GM23248 (cell line): Measurements from ENCODE around the gene DDN. TPM values are rescaled to one million over a fixed set of nuclear protein-coding genes. Genes with fewer than 3 reads are reported as not detected.

Experiments
- DNase-seq: peaks from one replicate; pipeline ENCODE4 v3.0.0-alpha.2; 2015
- H2AFZ ChIP-seq: fragments of 200-600 bp; sonication (generic); 2 replicates; pipeline ENCODE4 v1.6.1; 2016; ENCODE audit warnings: antibody characterized with exemption
- H3F3A ChIP-seq: fragments of 200-600 bp; sonication (generic); 2 replicates; pipeline ENCODE4 v1.6.1; 2016; ENCODE audit warnings: mild to moderate bottlenecking, antibody characterized with exemption, mixed run types; ENCODE audit not compliant: insufficient read depth
- H3K27ac ChIP-seq: fragments of 200-600 bp; sonication (generic); 2 replicates; pipeline ENCODE4 v1.5.1; 2016; ENCODE audit warnings: mild to moderate bottlenecking
- H3K27me3 ChIP-seq: fragments of 200-600 bp; sonication (generic); replicated peaks from 2 replicates; pipeline ENCODE4 v1.6.1; 2016; ENCODE audit warnings: mild to moderate bottlenecking; ENCODE audit not compliant: insufficient read depth
- H3K36me3 ChIP-seq: fragments of 200-600 bp; sonication (generic); 2 replicates; pipeline ENCODE4 v1.6.1; 2016; ENCODE audit warnings: low read depth, mild to moderate bottlenecking
- H3K4me1 ChIP-seq: fragments of 200-600 bp; sonication (generic); 2 replicates; pipeline ENCODE4 v1.6.1; 2016; ENCODE audit warnings: mild to moderate bottlenecking; ENCODE audit not compliant: insufficient read depth
- H3K4me2 ChIP-seq: fragments of 200-600 bp; sonication (generic); one replicate; pipeline ENCODE4 v1.6.1; 2016; ENCODE audit warnings: mild to moderate bottlenecking; ENCODE audit not compliant: unreplicated experiment
- H3K4me3 ChIP-seq: fragments of 200-600 bp; sonication (generic); 2 replicates; pipeline ENCODE4 v1.5.1; 2016; ENCODE audit warnings: mild to moderate bottlenecking
- H3K79me2 ChIP-seq: fragments of 200-600 bp; sonication (generic); 2 replicates; pipeline ENCODE4 v1.6.1; 2016; ENCODE audit warnings: mild to moderate bottlenecking; ENCODE audit not compliant: insufficient read depth
- H3K9ac ChIP-seq: fragments of 200-600 bp; sonication (generic); 2 replicates; pipeline ENCODE4 v1.6.1; 2016; ENCODE audit warnings: mild to moderate bottlenecking
- H3K9me2 ChIP-seq: fragments of 200-600 bp; sonication (generic); 2 replicates; pipeline ENCODE4 v1.6.1; 2016; ENCODE audit warnings: mixed run types, mild to moderate bottlenecking, moderate library complexity; ENCODE audit not compliant: insufficient read depth
- H3K9me3 ChIP-seq: fragments of 200-600 bp; sonication (generic); one replicate; pipeline ENCODE4 v1.6.1; 2017; ENCODE audit warnings: low read depth
- H4K20me1 ChIP-seq: fragments of 200-600 bp; sonication (generic); 2 replicates; pipeline ENCODE4 v1.6.0; 2016; ENCODE audit not compliant: insufficient read depth
- EZH2 ChIP-seq: fragments of 200-600 bp; sonication (generic); IDR thresholded peaks from 2 replicates; pipeline ENCODE4 v1.6.1; 2018; ENCODE audit warnings: antibody characterized with exemption, mild to moderate bottlenecking; ENCODE audit not compliant: insufficient read depth, poor library complexity, severe bottlenecking
- EZH2phosphoT487 ChIP-seq: fragments of 200-600 bp; sonication (generic); IDR thresholded peaks from 2 replicates; pipeline ENCODE4 v1.6.1; 2018; ENCODE audit warnings: antibody characterized with exemption, moderate library complexity, mild to moderate bottlenecking, low read depth; ENCODE audit not compliant: insufficient read depth
- WGBS, 2 experiments: methylation state at CpG; one replicate each; pipeline ENCODE4 v1.1.6; 2015 to 2017; ENCODE audit warnings: low lambda C conversion rate in 2 of 2, low coverage in 1 of 2; ENCODE audit errors: missing lambda C conversion rate in 2 of 2; 5-methylcytosine and 5-hydroxymethylcytosine counted together
- in situ Hi-C: fragments of 300-500 bp; cut with MboI; formaldehyde crosslinking; loops from 2 replicates; pipeline ENCODE4 v1.15.0; 2020
- polyA plus RNA-seq: library from polyadenylated mRNA; unstranded; fragments of >200 nt; fragmentation: Nextera tagmentation; extraction: Ambion mirVana; gene quantifications from 2 replicates; pipeline ENCODE4 v1.2.1, GENCODE V29; 2016
- total RNA-seq: library from RNA; depleted of rRNA; stranded (reverse); fragments of >200 nt; shearing (Covaris generic); gene quantifications from 2 replicates; pipeline ENCODE4 v1.2.3, GENCODE V29; 2014

DDN gene
- total and polyA plus RNA-seq, 2 experiments from 2014 or later: not detected

GRCh38 chr12:49022558-49023178 lies 23.5 kb upstream of the DDN start:
- H3K4me1 ChIP-seq: peaks cover 8% of the 10 kb centered on the region
- no peaks in the 10 kb centered on the region for H3K27me3 ChIP-seq
- H3K36me3 ChIP-seq: peaks cover 29% of the 10 kb centered on the region
- no peaks in the 10 kb centered on the region for H3K9me3 ChIP-seq
- no peak overlapping the region for H3K4me3 ChIP-seq
- in situ Hi-C loops: no loop called here
- no peak for TF ChIP-seq EZH2phosphoT487
- no peak for TF ChIP-seq EZH2
- H3K27ac ChIP-seq: no peak overlapping the region
- H3K9me2 ChIP-seq: no peaks in the 10 kb centered on the region
- no peak overlapping the region for H3K9ac ChIP-seq
- H3K79me2 ChIP-seq: peaks cover 4% of the 10 kb centered on the region; the same call in 1 of the 2 replicates
- H2AFZ ChIP-seq: no peak overlapping the region
- DNase-seq: peak; percentile 5
- WGBS, 2 experiments: 89 to 91% methylated on average over 15 of the region's 15 CpGs
- no peaks in the 10 kb centered on the region for H4K20me1 ChIP-seq
- no peak overlapping the region for H3K4me2 ChIP-seq
- H3F3A ChIP-seq: peaks cover 26% of the 10 kb centered on the region; the same call in 1 of the 2 replicates

- H3K9ac ChIP-seq: no peak overlapping the region
- H3K4me2 ChIP-seq: no peak overlapping the region
- no peak overlapping the region for H2AFZ ChIP-seq
- peaks cover 16% of the 10 kb centered on the region for H3K79me2 ChIP-seq
- no peaks in the 10 kb centered on the region for H4K20me1 ChIP-seq
- no peak overlapping the region for H3K27ac ChIP-seq
- TF ChIP-seq EZH2phosphoT487 (no peak), EZH2 (no peak)
- H3K9me2 ChIP-seq: no peaks in the 10 kb centered on the region
- no peaks in the 10 kb centered on the region for H3K9me3 ChIP-seq
- peaks cover 13% of the 10 kb centered on the region for H3K4me1 ChIP-seq
- H3K36me3 ChIP-seq: peaks cover 26% of the 10 kb centered on the region
- 80 to 88% methylated on average over 9 to 11 of the region's 11 CpGs for WGBS, 2 experiments
- no peaks in the 10 kb centered on the region for H3K27me3 ChIP-seq
- peaks cover 26% of the 10 kb centered on the region; the same call in 1 of the 2 replicates for H3F3A ChIP-seq
- no peak for DNase-seq
- in situ Hi-C loops: no loop called here
- H3K4me3 ChIP-seq: no peak overlapping the region
Observed at GRCh38 chr12:49021292-49021915, 22.2 kb upstream of the DDN start.

GRCh38 chr12:49020441-49020840 lies 21.3 kb upstream of the DDN start:
- no peaks in the 10 kb centered on the region for H3K9me2 ChIP-seq
- H3F3A ChIP-seq: peaks cover 26% of the 10 kb centered on the region; the same call in 1 of the 2 replicates
- no peak overlapping the region for H3K4me3 ChIP-seq
- H3K27ac ChIP-seq: no peak overlapping the region
- TF ChIP-seq EZH2 (no peak), EZH2phosphoT487 (no peak)
- no peak overlapping the region for H3K9ac ChIP-seq
- no peaks in the 10 kb centered on the region for H3K27me3 ChIP-seq
- H3K9me3 ChIP-seq: no peaks in the 10 kb centered on the region
- no peak overlapping the region for H3K4me2 ChIP-seq
- in situ Hi-C loops: no loop called here
- H3K36me3 ChIP-seq: peaks cover 21% of the 10 kb centered on the region
- no peaks in the 10 kb centered on the region for H4K20me1 ChIP-seq
- 75 to 84% methylated on average over 4 to 6 of the region's 6 CpGs for WGBS, 2 experiments
- peaks cover 26% of the 10 kb centered on the region for H3K79me2 ChIP-seq
- peaks cover 13% of the 10 kb centered on the region for H3K4me1 ChIP-seq
- no peak for DNase-seq
- H2AFZ ChIP-seq: no peak overlapping the region

GRCh38 chr12:49019443-49020324 lies 20.5 kb upstream of the DDN start:
- Histone ChIP-seq H3K27ac (peak overlapping the region; percentile 99), H3K4me3 (peak overlapping the region; percentile 88), H3K27me3 (no peaks in the 10 kb centered on the region), H3K36me3 (peaks cover 14% of the 10 kb centered on the region), H3K9me3 (no peaks in the 10 kb centered on the region), H3K79me2 (peaks cover 33% of the 10 kb centered on the region), H3F3A (peaks cover 26% of the 10 kb centered on the region; the same call in 1 of the 2 replicates), H3K4me2 (peak overlapping the region; percentile 91), H3K9ac (peak overlapping the region; percentile 98), H3K9me2 (no peaks in the 10 kb centered on the region), H3K4me1 (peaks cover 13% of the 10 kb centered on the region), H4K20me1 (no peaks in the 10 kb centered on the region), H2AFZ (no peak overlapping the region)
- in situ Hi-C loops: no loop called here
- TF ChIP-seq EZH2phosphoT487: no peak
- no peak for TF ChIP-seq EZH2
- peak; percentile 61 for DNase-seq
- 41 to 50% methylated on average over 9 to 10 of the region's 10 CpGs for WGBS, 2 experiments
